ENCODE measurements around the gene NPRL2.

DNA sequence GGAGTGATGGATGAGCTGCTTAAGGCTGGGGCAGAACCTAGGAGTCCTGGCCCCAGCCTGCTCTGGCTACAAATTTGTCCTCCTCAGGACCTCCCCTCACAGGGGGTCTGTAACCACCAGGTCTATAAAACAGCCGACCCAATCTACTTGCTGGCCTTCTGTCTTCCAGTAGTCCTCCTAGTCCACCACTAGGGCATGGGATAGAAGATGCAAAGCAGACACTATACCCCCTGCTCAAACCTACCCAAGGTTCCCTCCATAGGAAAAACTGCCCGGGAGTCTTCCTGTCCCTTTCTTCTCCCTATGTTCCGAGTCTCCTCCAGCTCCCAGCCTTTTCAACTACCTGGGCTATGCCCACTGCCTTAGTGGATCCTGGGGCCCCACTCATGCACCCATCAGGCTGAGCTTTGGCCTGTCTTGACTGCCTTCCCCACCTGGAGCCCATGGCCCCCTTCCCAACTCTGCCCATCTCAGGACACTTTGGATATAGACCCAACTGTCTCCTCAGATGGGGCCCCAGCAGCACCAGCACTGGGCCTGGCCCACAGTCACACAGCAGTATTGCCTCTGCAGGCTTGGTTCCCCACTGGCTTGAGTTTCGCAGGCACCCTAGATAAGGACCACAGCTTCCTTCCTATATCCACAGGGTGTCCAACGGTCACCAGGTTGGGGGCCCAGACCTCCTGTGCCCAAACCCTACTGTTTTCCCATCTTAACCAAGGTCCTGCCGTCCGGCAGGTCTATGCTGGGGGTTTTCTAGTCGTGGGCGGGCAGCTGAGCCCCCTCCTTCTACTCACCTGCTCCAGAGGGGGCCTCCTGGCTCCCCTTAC is 52.5 kb downstream of the NPRL2 start:
- TF ChIP-seq SUZ12 (IDR thresholded peaks at IDR 0.05; ENCODE audit: extremely low read depth, insufficient read depth, insufficient read length) (no peak), ZNF274 (IDR thresholded peaks at IDR 0.05; ENCODE audit: low read depth, low read length) (no peak)

Data from NT2/D1 (cell line).